PC-3 (cell line): ENCODE measurements around the gene RFT1. TPM values are rescaled to one million over a fixed set of nuclear protein-coding genes. Genes with fewer than 3 reads are reported as not detected.

Source experiments
- ATAC-seq: fragments of 200-7000 bp; cut with Tn5 transposase; 2 replicates; pipeline ENCODE4 v1.9.1; 2020; ENCODE audit warnings: mild to moderate bottlenecking, moderate library complexity
- BruUV-seq: library from RNA; stranded (reverse); fragments of 400-500 nt; replicated peaks from 2 replicates; lab custom pipeline; 2021; lab: Mats Ljungman, UMichigan
- CTCF ChIA-PET: fragments of 300-600 bp; sonication (Branson Sonifier 250); formaldehyde crosslinking; loops from one replicate; lab custom pipeline; 2022; ENCODE audit warnings: antibody characterized with exemption; lab: Charles Lee
- POLR2A ChIA-PET: fragments of 300-600 bp; sonication (Branson Sonifier 250); formaldehyde crosslinking; loops from one replicate; lab custom pipeline; 2022; ENCODE audit warnings: antibody characterized with exemption; ENCODE audit not compliant: unreplicated experiment; lab: Charles Lee
- DNase-seq: peaks from one replicate; pipeline ENCODE4 v3.0.0-alpha.2; 2015
- H2AFZ ChIP-seq: fragments of 300-600 bp; sonication (generic); 2 replicates; pipeline ENCODE4 v1.6.0; 2016; ENCODE audit warnings: antibody characterized with exemption, low read length
- H3F3A ChIP-seq: fragments of 300-600 bp; sonication (generic); one replicate; pipeline ENCODE4 v1.6.0; 2017; ENCODE audit warnings: antibody characterized with exemption, low read length, control low read depth, mild to moderate bottlenecking; ENCODE audit not compliant: unreplicated experiment
- H3K27ac ChIP-seq: fragments of 300-600 bp; sonication (generic); 2 replicates; pipeline ENCODE4 v1.5.1; 2016; ENCODE audit warnings: mild to moderate bottlenecking, low read length
- H3K27me3 ChIP-seq: fragments of 300-600 bp; sonication (generic); 2 replicates; pipeline ENCODE4 v1.6.1; 2016; ENCODE audit warnings: low read length, mixed read lengths
- H3K36me3 ChIP-seq: fragments of 300-600 bp; sonication (generic); 2 replicates; pipeline ENCODE4 v1.6.1; 2016; ENCODE audit warnings: low read depth, mixed run types, low read length, mixed read lengths
- H3K4me1 ChIP-seq: fragments of 300-600 bp; sonication (generic); 2 replicates; pipeline ENCODE4 v1.5.1; 2016; ENCODE audit warnings: low read length; ENCODE audit not compliant: insufficient read depth
- H3K4me2 ChIP-seq: fragments of 300-600 bp; sonication (generic); 2 replicates; pipeline ENCODE4 v1.6.0; 2016; ENCODE audit warnings: low read length
- H3K4me3 ChIP-seq: fragments of 300-600 bp; sonication (generic); 2 replicates; pipeline ENCODE4 v1.5.1; 2016; ENCODE audit warnings: mild to moderate bottlenecking, low read length, mixed read lengths
- H3K79me2 ChIP-seq: fragments of 300-600 bp; sonication (generic); 2 replicates; pipeline ENCODE4 v1.6.1; 2017; ENCODE audit warnings: low read length, mixed read lengths
- H3K9ac ChIP-seq: fragments of 300-600 bp; sonication (generic); 2 replicates; pipeline ENCODE4 v1.6.0; 2016; ENCODE audit warnings: mild to moderate bottlenecking, low read length
- H3K9me2 ChIP-seq: fragments of 300-600 bp; sonication (generic); replicated peaks from 2 replicates; pipeline ENCODE4 v1.6.1; 2016; ENCODE audit warnings: mixed run types, low read length, mixed read lengths
- H3K9me3 ChIP-seq: fragments of 300-600 bp; sonication (generic); 2 replicates; pipeline ENCODE4 v1.6.1; 2016; ENCODE audit warnings: low read length, mixed read lengths
- H4K20me1 ChIP-seq: fragments of 300-600 bp; sonication (generic); 2 replicates; pipeline ENCODE4 v1.6.1; 2016; ENCODE audit warnings: low read length, mixed read lengths
- CTCF ChIP-seq: fragments of 300-600 bp; sonication (generic); conservative IDR thresholded peaks from 2 replicates; pipeline ENCODE4 v1.5.1; 2017; ENCODE audit warnings: antibody characterized with exemption, low read depth, mild to moderate bottlenecking, low read length
- EZH2 ChIP-seq: fragments of 300-600 bp; sonication (generic); IDR thresholded peaks from one replicate; pipeline ENCODE4 v1.6.1; 2017; ENCODE audit warnings: antibody characterized with exemption, mild to moderate bottlenecking, low read length; ENCODE audit not compliant: unreplicated experiment
- EZH2phosphoT487 ChIP-seq: fragments of 300-600 bp; sonication (generic); IDR thresholded peaks from 2 replicates; pipeline ENCODE4 v1.6.1; 2018; ENCODE audit warnings: mild to moderate bottlenecking, antibody characterized with exemption, low read length, borderline replicate concordance
- intact Hi-C: fragments of 100-400 bp; cut with micrococcal nuclease; formaldehyde crosslinking; loops from 2 replicates; pipeline ENCODE4 v1.9.0; 2023
- total RNA-seq: library from RNA; depleted of rRNA; stranded (reverse); fragments of >200 nt; gene quantifications from 2 replicates; pipeline ENCODE4 v1.2.3, GENCODE V29; 2014

Gene RFT1
- total RNA-seq, 1 experiment from 2014 or later, result 24.6 TPM

- BruUV-seq, result no TSS peak
- H2AFZ ChIP-seq, result no peak overlapping the region
- H3K9ac ChIP-seq, result no peak overlapping the region
- no peak overlapping the region for H3K4me3 ChIP-seq
- peaks cover 44% of the 10 kb centered on the region for H3K4me1 ChIP-seq
- H3K4me2 ChIP-seq, result no peak overlapping the region
- ChIA-PET POLR2A (no interaction called here), CTCF (interaction anchor here (1.0 kb wide), 1 partner anchor 24 kb away, joined by 9 read pairs; no protein-coding TSS in a partner anchor)
- peak; percentile 65 for DNase-seq
- no peaks in the 10 kb centered on the region for H3K9me2 ChIP-seq
- no peak for ATAC-seq
- peaks cover 15% of the 10 kb centered on the region; the same call in 1 of the 2 replicates for H3K36me3 ChIP-seq
- H3K27ac ChIP-seq, result peak overlapping the region; percentile 56
- H3F3A ChIP-seq, result peaks cover 5% of the 10 kb centered on the region
- intact Hi-C loops, result no loop called here
- TF ChIP-seq EZH2phosphoT487 (no peak), CTCF (peak; percentile 76)
- no peaks in the 10 kb centered on the region for H3K79me2 ChIP-seq
- H4K20me1 ChIP-seq, result no peaks in the 10 kb centered on the region
- no peaks in the 10 kb centered on the region for H3K9me3 ChIP-seq
- H3K27me3 ChIP-seq, result no peaks in the 10 kb centered on the region
Observed at GRCh38 chr3:53109891-53110771, 20.1 kb downstream of the RFT1 start.

GRCh38 chr3:53109190-53109589 lies 21.0 kb downstream of the RFT1 start:
- H3K27ac ChIP-seq, result peak overlapping the region; percentile 56
- POLR2A ChIA-PET, result no interaction called here
- no peaks in the 10 kb centered on the region for H3K9me3 ChIP-seq
- BruUV-seq, result no TSS peak
- H2AFZ ChIP-seq, result no peak overlapping the region
- TF ChIP-seq EZH2phosphoT487, result no peak
- no peak for TF ChIP-seq EZH2
- TF ChIP-seq CTCF, result no peak
- intact Hi-C loops, result no loop called here
- no peak overlapping the region for H3K4me3 ChIP-seq
- H3K27me3 ChIP-seq, result no peaks in the 10 kb centered on the region
- no peaks in the 10 kb centered on the region for H4K20me1 ChIP-seq
- H3K9me2 ChIP-seq, result no peaks in the 10 kb centered on the region
- DNase-seq, result peak; percentile 93
- peaks cover 2% of the 10 kb centered on the region for H3F3A ChIP-seq
- H3K4me2 ChIP-seq, result peak overlapping the region; percentile 35
- no peaks in the 10 kb centered on the region for H3K79me2 ChIP-seq
- peaks cover 36% of the 10 kb centered on the region for H3K4me1 ChIP-seq
- CTCF ChIA-PET, result interaction anchor here (0.6 to 0.7 kb wide), 2 partner anchors 9 to 111 kb away, joined by 3 read pairs; no protein-coding TSS in a partner anchor
- peak; percentile 85 for ATAC-seq
- H3K9ac ChIP-seq, result no peak overlapping the region
- peaks cover 15% of the 10 kb centered on the region; the same call in 1 of the 2 replicates for H3K36me3 ChIP-seq

- no peaks in the 10 kb centered on the region for H3K79me2 ChIP-seq
- H3K36me3 ChIP-seq, result peaks cover 27% of the 10 kb centered on the region; the same call in 1 of the 2 replicates
- peaks cover 15% of the 10 kb centered on the region for H3K4me1 ChIP-seq
- DNase-seq (no peak), ATAC-seq (no peak)
- no peaks in the 10 kb centered on the region for H3F3A ChIP-seq
- H2AFZ ChIP-seq, result no peak overlapping the region
- no peak overlapping the region for H3K4me2 ChIP-seq
- no peaks in the 10 kb centered on the region for H3K9me2 ChIP-seq
- no peak overlapping the region for H3K27ac ChIP-seq
- no peaks in the 10 kb centered on the region for H3K9me3 ChIP-seq
- TF ChIP-seq CTCF, result no peak
- no peak for TF ChIP-seq EZH2
- TF ChIP-seq EZH2phosphoT487, result no peak
- no peak overlapping the region for H3K4me3 ChIP-seq
- H4K20me1 ChIP-seq, result no peaks in the 10 kb centered on the region
- intact Hi-C loops, result no loop called here
- POLR2A ChIA-PET, result no interaction called here
- H3K27me3 ChIP-seq, result no peaks in the 10 kb centered on the region
- CTCF ChIA-PET, result no interaction called here
- no peak overlapping the region for H3K9ac ChIP-seq
- BruUV-seq, result no TSS peak
Observed at GRCh38 chr3:53104762-53105161, 25.5 kb downstream of the RFT1 start.
